Cortex of kidney (tissue), 1 donor: ENCODE measurements around the gene ANGPT4.
"Not testable (repeated sequence)": the region's sequence is repeated elsewhere in the genome, so short reads cannot be mapped to it uniquely, and the experiment has no call there.

Experiments
- DNase-seq: peaks from one replicate; lab custom pipeline; 2025; lab: John Stamatoyannopoulos, UW

ANGPT4 gene

DNA sequence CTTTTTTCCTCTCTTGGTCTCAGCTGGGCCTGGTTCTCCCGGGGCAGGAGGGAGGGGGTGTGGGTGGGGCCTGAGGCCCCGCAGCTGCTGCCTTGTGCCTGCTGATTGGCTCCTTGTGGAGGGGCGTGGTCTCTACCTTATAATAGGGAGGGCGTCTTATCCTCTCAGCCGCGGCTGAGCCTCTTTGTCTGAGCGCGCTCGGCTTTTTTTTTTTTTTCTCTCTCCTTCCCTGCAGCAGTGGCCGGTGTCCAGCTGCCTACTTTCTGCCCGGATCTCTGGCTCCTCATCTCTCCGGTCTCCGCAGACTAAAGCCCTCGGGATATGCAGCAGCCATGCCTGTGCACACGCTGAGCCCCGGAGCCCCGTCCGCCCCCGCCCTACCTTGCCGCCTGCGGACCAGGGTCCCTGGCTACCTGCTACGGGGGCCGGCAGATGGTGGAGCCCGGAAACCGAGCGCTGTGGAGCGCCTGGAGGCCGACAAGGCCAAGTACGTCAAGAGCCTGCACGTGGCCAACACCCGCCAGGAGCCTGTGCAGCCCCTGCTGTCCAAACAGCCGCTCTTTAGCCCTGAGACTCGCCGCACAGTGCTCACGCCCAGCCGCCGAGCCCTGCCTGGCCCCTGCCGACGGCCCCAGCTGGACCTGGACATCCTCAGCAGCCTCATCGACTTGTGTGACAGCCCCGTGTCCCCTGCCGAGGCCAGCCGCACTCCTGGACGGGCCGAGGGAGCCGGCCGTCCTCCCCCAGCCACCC is 71.5 kb downstream of the ANGPT4 start:
- no peak for DNase-seq

DNA sequence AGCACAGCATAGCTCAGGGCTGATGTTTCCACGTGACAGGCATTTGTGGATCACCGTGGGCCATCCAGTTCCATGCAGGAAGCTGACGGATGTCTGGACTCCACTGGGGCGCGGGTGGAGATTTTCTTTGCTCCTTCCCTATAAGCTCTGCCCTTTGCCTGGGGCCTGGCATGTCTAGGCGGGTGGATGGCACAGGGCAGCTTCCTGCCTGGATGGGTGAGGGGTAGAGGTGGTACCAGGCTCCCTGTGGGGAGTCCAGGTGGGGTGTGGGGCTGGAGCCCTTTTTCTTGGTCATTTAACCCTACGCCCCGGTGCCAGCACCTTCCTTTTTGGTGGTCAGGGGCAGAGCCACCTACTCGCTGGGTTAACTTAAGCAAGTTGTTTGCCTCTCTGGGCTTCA is 72.2 kb downstream of the ANGPT4 start:
- no peak for DNase-seq

DNA sequence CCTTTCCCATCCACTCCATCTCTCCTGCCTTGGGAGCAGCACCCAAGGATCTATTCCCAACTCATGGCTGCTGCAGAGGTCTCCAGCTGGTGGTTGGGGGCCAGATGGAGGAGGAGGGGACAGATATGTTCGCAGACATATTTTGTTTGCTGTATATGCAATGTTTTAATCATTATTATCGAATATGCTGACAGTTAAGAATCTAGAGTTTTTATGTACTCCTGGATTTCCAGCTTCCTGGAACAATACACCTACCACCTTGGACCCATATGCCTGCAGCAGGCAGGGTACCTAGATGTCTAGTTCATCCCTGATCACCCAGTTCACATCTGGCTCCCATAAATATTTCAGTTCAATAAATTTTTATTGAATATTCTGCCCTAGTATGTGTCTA is 73.6 kb downstream of the ANGPT4 start:
- no peak for DNase-seq

DNA sequence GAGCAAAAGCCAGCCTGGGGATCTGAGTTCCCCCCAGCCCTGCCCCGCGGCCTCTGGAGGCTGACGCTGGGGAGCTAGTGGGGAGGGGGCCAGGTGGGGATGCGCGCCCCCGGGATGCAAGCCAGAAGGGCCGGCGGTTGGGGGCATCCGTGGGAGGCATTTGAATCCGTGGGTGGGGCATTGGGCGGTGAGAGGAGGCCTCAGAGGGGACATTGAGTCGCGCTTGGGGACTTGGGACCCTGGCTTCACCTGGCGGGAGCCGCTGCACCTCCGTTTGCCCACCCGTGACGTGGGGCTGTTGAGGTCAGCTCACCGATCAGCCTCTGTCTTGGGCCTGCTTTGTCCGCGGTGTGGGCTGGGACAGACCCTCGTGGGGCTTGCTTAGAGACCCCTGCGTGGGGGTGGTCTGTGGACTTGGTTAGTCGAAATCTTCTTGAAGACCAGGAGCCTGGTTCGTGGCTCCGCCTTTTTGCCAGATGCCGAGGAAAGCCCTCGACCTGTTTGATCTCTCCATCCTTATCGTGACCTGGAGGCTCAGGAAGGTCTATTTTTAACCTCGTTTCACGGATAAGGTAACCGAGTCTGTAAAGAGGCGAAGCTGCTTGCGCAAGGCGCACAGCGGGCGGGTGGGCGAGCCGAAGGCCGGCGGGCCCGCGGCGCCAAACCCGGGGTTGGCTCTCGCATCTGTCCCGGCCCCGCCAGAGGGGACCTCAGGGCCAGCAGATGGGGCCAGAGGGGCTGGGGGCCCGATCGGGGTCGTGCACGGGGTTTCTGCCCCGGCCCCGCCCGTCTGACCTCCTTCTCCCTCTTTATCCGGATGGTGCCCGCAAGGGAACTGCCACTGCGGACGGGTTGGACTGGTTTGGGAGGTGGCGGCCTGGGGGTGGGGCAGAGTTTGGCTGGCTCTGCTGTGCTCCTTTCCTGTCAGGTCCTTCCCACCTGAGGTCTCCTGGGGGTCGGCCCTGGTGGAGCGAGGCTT is 74.3 kb downstream of the ANGPT4 start:
- no peak for DNase-seq

DNA sequence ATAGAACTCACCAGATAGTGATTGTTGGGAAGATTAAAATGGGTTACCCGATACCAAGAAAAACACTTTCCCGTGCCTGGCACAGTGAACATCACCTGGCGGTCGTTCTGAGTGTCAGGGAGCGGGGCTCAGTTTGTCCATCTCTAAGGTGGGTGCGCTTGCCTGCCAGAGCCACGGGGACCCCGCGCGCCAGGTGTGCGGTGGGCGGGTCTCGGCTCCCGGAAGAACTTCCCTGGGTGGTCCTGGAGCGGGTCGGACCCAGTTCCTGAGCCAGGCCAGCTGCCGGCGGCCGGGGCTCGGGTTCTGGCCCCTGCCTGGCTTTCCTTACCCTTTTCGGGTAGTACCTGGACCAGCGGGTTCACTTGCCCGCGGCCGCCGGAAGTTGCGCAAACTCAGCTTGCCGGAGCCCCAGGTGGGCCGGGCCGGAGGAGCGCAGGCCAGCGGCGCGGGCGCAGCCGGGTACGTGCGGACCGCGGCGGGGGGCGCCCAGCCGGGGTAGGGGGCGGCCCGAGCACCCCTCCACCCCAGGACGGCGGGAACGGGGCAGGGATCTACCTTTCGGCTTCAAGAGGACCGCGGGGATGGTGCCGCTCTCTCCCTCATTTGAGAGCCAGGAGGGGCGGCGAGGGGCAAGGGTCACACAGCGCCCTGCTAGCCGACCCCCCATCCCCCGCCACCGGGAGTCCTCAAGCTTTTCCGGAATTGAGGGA is 75.1 kb downstream of the ANGPT4 start:
- DNase-seq: no peak

DNA sequence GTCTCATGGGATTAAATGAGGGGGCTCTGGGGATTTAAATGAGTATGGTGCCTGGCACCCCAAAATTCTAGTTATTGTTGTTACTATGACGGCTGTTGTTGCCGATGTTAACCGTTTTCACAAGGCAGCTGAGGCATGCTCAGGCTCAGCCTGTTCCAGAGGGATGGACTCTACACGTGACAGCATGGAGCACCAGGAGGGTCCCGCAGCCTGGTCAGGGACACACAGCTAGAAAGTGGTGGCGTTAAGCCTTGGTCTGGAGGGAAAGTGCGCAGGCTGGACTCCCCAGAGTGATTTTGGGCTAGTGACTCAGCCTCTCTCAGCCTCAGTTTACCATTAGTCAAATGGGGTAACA is 75.7 kb downstream of the ANGPT4 start:
- no peak for DNase-seq

DNA sequence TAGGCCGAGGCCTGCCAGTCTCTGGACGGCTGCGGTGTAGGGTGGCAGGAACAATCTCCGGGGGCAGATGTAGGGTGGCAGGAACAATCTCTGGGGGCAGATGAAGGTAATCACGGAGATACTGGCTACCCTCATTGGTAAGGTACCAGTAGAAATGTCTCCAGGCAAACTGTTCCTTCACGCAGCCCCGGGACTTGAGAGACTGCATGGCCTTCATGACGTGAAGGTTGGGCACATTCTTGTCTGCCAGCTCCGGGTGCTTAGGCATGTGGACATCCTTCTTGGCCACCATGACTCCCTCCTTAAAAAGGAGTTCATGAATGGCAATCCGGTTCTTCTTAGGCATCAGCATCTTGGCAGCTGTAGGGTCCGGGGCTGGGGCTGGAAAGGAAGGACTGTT is 76.5 kb downstream of the ANGPT4 start:
- DNase-seq: no peak

DNA sequence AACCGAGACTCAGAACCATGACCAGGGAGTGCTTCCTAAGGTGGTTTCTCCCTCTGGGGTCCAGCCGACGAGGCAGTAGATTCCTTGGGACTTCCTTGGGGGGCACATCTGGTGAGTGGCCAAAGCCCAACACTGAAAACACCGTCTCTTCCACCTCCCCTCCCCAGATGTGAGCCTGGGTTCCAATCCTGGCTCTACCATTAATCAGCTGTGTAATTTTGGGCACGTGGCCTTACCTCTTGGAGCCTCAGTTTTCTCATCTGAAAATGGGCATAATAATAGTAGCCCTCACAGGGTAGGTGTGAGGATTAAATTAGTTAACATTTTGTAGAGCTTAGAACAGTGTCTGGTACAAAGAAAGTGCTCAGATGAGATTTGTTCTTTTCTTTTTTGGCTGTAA is 77.1 kb downstream of the ANGPT4 start:
- no peak for DNase-seq

DNA sequence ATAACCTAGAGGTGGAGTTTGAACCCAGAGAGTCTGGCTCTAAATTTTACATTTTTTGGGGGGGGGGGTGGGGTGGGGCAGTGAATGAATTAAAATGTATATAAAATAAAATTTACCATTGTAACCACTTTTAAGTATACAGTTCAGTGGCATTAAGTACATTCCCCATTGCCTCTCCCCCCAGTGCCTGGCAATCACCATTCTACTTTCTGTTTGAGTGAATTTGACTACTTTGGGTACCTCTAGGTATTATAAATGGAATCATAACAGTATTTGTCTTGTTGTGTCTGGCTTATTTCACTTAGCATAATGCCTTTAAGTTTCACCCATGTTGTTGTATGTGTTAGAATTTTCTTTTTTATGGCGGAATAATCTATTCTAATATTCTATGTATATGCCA is 79.9 kb downstream of the ANGPT4 start:
- no peak for DNase-seq

DNA sequence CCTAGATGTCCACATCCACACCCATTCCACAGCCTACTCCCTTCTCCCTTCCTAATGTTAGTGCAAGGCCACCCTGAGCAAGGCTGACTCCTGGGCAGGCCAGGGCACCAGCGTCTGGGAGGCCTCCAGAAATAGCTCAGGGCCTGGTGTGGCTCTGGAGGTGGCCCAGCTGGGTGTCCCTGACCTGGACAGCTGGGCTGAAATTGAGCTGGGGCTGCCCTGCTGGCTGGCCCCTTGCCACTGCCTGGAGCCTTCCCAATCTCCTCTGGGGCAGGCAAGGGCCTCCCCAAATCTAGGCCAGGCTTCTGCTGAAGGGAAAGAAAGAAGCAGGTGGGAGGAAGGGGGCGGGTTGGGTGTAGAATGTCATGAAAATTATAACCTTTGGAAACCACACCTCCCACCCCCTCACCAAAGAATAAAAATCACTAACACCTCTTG is 80.5 kb downstream of the ANGPT4 start:
- no peak for DNase-seq

DNA sequence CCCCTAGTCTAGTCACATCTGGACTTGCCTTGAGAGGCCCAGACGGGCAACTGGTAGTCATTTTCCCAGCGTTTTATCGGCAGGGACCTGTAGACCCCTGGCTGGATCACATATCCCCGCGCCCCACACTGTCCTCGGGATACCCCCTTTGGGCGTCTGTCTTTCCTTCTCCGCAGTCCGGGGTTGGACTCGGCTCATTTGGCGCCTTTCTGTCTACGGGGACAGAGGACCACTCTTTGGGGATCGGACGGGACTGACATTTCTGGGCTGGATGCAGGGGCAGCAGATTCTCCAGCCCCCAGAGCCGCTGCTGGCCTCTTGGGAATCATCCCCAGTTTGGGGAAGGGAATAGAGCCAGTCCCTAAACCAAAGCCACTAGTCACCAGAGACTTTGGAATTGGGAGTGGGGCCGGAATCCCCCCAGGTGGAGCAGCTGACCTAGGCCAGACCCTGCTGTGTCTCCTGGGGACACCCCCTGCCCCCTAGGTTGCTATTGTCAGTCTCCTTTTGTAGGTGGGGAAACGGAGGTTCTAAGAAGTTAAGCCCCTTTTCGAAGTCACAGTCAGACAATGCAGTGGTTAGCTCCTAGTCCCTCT is 81.9 kb downstream of the ANGPT4 start:
- no peak for DNase-seq

DNA sequence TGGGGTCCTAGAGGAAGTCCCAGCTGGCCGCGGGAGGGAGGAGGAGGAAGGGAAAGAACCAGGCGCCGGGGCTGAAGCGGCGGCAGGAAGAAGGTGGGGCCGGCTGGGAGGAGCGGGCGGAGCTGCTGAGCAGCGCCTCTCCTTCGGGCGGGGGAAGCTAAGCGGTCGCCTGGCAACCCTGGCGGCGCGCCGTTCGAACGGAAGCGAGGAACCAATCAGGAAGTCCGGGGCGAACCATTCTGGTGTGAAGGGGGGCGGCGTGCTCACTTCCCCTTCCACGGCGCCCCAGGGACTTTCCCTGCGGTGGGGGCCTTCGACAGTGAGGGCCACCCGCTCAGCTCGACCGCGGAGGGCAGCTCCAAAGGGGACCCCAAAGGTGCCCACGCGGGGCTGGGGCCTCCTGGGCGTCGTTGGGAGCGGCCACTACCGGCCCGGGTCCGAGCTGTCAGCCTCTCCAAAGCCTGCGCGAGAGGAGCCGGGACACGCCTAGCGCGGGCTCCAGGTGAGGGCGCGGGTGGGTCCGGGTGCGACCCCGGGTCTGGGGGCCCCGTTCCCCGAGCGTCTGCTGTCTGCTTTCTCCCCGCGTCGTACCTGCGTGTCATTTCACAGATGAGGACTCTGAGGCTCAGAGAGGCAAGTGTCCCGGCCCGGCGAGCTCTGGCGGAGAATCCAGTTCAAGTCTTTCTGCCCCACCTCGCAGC is 82.5 kb downstream of the ANGPT4 start, which contains the start of gene FAM110A:
Gene FAM110A (plus strand): TSS at position 266 of the 701 bp plus-strand sequence. CDS start 11,090 bp downstream, outside the sequence.
- peak; percentile 65 for DNase-seq

DNA sequence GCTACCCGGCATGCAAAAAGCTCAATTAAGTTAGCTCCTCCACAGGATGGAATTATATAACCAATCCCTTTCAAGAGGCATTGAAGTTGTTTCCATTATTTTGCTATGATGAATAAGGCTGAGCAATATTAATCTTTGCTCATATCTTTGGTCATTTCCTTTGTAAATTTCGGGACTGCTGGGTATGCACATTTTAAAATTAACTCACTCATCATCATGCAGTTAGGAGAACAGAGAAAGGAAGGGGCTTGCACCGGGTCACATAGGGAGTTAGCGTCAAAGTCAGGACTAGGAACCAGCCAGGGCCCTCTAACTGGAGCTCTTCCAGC is 83.0 kb downstream of the ANGPT4 start:
- DNase-seq: no peak

DNA sequence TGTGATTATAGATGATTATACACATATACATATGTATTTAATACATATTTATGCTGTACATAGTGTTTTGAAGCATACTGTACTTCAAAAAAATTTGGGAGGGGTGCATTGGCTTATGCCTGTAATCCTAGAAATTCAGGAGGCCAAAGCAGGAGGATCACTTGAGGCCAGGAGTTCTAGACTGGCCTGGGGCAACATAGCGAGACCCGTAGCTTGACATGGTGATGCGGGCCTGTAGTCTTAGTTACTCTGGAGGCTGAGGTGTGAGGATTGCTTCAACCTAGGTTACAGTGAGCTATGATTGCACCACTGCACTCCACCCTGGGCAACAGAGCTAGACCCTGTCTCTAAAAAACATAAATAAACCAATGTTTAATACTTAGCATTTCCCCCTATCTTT is 84.2 kb downstream of the ANGPT4 start:
- no peak for DNase-seq

DNA sequence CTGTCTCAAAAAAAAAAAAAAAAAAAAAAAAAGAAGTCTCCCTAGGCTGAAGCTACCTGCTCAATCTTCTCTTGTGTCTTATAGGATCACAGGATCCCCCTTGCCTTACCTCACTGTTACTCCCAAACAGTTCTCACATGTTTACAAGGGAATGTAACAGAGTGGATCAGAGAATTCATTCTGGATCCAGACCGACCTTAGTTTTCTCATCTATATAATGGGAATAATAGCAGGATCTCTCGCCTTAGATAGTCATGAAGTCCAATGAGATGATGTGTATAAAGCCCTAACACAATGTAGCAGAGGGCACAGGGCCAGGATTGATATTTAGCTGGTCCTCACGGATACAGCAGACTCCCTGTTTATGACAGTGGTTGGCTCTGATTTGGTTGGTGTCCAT is 84.9 kb downstream of the ANGPT4 start:
- DNase-seq: no peak

DNA sequence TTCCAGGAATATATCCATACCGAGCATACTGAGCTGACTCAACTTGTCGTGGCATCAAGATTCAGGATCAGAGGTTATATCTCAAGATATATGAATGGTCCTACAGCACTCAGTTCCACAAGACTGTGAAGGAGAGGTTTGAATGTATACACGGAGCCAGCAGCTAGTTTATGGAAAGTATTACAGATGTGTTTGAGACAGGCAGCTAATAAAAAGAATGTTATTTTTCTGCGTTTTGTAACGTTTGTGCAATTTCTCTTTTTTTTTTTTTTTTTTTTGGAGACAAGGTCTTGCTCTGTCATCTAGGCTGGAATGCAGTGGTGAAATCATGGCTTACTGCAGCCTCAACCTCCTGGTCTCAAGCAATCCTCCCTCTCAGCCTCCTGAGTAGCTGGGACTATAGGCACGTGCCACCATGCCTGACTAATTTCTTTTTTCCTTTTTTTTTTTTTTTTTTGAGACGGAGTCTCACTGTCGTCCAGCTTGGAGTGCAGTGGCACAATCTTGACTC is 86.1 kb downstream of the ANGPT4 start:
- DNase-seq: no peak

DNA sequence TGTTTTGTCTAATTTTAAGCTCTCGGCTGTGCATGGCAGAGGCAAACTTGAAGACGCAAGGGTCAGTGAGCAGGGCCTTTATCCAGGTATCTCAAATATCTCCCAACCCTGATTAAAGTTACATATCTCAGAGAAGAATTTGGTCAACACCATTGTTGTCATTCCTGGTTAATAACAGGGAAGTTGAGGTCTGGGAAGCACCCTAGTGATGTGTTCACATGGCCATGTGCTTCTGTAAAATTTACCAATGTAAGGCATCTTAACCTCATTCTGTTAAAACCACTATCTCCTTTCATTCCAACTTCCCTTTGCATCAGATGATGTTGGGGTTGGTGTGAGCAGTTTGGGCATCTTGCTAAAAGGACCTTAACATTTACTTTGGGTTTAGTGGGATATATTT is 86.6 kb downstream of the ANGPT4 start:
- DNase-seq: no peak

DNA sequence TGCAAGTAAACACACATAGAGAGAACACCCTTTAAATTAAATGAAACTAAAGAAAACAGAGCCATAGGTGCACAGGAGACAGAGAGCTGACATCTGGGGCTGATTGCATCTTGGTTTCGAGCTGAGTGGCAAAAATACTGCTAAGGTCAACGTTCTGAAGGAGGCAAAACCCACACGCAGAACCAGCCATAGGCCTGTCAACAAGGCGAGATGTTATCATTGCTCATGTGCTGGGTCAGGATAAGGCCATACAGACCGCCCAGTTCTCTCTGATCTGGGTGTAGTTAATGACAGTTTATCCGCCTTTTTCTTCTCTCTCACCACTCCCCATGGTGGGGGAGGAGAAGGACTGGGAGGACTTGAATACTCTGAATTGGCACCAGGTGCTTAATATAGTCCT is 87.1 kb downstream of the ANGPT4 start:
- no peak for DNase-seq

DNA sequence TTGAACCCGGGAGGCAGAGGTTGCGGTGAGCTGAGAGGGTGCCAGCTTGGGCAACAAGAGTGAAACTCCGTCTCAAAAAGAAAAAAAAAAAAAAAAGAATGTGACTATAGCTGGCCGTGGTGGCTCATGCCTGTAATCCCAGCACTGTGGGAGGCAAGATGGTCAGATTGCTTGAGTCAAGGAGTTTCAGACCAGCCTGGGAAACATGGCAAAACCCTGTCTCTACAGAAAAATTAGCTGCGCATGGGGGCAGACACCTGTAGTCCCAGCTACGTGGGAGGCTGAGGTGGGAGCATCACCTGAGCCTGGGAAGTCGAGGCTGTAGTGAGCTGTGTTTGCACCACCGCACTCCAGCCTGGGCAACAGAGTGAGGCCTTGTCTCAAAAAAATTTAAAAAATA is 88.2 kb downstream of the ANGPT4 start:
- DNase-seq: not testable (repeated sequence)

DNA sequence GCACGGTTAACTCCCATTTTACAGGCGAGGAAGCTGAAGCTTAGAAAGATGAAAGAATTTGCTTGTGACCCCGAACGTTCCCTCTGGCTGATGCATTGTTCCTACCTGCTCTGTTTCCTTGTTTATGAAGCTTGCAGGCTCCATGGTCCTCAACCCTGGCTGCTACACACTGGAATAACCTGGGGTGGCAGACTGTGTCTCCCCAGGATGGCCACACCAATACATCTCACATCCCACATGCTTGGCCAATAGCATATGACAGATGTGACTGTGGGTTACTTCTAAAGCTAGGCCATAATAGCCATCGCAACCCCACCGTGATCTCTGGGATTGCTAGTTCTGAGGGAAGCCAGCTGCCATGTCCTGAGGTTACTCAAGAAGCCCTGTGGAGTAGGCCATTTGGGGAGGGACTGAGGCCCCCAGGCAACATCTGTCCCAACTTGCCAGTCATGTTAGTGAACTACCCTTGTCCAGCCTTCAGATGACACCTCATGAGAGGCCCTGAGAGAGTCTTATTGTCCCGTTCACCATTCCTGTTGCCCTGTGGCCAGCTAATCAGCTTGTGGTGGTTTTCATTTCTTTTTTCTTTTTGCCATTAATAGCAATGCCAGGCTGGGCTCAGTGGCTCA is 89.3 kb downstream of the ANGPT4 start:
- no peak for DNase-seq
